Measurements from ENCODE around the gene MRPL50.

- TF ChIP-seq EP300 (IDR thresholded peaks at IDR 0.05; ENCODE audit: borderline replicate concordance in 1 of 2, low read depth in 1 of 2, low read length in 1 of 2): no peak
- no peak for TF ChIP-seq CTCF (IDR thresholded peaks at IDR 0.05)
- TF ChIP-seq EZH2phosphoT487 (IDR thresholded peaks at IDR 0.05; ENCODE audit: borderline replicate concordance, low read depth): no peak
- no peak for TF ChIP-seq TCF12 (IDR thresholded peaks at IDR 0.05)
Measured at GRCh38 chr9:101356619-101357018, 41.8 kb downstream of the MRPL50 start.
